ENCODE results near the gene ARL8A.

Gene ARL8A

DNA sequence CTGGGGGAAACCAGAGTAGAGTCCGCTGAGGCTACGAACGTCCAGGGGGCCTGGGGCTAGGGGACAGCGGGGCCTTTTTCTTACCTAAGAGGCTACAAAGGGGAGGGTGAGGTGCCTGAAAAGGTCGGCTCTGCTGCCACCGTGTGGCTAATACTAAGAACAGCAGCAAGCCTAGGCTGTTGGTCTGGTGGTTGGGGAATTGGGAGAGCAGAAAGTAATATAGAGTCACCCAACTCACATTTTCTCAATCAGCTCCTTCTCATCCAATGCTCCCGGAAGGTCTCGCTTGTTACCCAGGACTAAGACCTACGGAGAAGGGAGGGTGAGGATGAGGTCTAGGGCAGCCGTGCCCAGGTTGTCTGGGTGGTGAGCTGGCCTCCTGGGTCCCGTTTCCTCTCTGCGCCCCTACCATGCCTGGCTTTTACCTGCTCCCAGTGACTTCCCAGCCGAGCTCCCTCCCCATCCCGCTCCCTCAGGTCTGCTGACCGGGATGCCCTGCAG is 9.3 kb downstream of the ARL8A start:
- no peak for DNase-seq (ENCODE audit: low read depth, low spot score)

DNA sequence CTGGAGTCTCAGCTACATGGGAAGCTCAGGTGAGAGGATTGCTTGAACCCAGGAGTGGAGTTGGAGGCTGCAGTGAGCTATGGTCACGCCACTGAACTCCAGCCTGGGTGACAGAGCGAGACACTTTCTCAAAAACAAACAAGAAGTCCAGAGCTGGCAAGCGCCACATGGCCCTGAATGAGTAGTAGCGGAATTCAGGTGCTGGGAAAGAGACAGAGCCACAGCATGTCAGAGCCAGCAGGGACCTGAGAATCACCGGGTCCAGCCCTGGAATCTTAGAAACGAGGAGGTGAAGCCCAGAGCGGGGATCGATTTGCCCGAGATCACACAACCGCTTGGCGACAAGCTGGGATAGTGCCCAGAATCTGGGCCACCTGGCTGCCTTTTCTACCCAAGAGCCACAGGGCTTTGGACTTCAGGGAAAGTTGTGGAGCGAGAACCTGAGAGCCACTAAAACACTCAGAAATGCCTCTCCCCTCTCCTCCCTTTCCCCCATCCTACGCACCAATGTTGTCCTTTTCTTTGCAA is 9.8 kb downstream of the ARL8A start:
- no peak for DNase-seq (ENCODE audit: low read depth, low spot score)

DNA sequence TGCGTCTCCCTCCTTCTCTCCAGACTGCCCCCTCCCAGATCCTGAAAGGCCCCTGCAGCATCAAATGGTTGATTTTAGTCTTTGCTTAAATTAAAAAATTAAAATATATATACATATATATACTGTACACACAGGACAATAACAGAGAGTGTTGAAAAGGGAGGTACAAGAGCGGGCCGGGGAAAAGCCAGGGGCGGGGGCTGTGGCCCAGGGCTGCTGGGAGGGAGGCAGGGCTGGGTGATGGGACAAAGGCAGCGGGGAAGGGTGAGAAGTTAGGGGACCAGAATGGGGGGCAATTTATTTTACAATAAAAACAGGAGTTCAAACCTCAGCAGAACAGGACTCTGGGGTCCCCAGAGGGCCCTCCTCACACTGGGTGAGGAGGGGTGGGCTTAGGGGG is 10.5 kb downstream of the ARL8A start:
- no peak for DNase-seq (ENCODE audit: low read depth, low spot score)

DNA sequence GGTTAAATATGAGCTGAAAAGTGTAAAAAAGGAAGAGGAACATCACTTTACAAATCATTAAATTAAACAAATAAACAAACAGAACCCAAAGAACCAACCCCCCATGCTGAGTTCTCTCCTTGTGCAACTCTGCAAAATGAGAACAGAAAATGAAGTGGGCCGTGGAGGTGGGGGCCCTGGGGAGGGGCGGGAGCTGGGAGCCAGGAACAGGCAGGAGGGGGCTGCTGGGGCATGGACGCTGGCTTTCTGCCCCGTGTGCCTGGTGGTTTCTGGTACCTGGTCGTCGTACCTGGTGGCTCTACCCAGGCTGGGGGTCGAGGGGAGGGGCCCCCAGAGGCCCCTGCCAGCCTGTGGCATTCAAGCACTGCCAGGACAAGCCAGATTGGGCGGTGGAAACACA is 11.0 kb downstream of the ARL8A start:
- no peak for DNase-seq (ENCODE audit: low read depth, low spot score)

DNA sequence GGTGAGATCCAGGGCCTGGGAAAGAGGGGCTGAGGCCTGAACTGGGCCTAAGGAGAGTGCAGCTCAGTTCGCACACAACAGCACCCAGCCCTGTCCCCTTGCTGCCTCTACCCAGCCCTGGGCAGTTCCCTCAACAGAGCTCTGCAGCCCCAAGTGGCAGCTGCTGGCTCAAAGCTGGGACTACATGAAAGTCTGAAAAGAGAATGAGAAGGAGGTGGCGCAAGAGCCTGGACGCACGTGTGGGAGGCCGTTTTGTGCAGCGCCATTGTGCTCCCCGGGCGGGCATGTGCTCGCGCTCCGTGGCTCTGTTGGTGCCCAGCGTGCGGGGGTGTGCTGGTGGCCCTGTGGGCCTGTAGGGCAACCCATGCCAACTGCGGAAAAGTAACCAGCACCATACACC is 11.5 kb downstream of the ARL8A start:
- DNase-seq (ENCODE audit: low read depth, low spot score) = no peak

DNA sequence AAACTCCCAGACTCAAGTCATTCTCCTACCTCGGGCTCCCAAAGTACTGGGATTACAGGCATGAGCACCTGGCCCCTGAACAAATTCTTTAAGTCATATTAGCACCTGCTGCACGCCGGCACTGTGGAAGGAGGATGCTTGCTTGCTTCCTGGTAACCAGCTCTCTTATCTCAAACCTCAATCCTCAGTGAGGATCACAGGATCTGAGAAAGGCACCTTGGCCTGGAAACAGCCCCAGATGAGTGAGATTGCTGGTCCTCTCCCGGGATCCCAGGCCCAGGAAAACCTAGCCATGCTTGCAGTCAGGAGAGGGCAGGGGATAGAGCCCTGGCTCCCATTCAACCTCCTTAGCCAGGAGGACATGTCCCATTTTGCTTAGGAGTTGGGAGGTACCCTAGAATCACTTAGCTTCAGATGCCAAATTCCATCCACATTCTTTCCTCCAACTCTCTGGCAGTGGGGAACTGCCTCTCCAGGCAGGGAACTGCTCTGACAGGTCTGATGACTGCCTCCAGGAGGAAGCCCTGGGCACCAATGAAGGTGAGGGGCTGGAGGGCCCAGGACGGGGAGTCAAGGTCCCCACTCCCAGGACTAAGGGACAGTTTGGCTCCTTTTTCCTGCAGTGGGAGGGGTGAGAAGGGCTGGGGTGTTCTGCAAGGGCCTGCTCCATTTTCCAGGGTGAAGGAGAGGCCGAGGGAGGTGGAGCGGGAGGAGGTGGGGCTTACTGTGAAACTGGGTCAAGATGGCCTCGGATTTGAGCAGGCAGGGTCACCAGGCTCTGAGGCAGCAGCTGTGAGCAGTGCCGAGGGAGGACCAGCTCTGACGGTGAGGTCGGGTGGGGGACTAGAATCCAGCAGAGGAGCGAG is 12.3 kb downstream of the ARL8A start:
- DNase-seq (ENCODE audit: low read depth, low spot score) = no peak

DNA sequence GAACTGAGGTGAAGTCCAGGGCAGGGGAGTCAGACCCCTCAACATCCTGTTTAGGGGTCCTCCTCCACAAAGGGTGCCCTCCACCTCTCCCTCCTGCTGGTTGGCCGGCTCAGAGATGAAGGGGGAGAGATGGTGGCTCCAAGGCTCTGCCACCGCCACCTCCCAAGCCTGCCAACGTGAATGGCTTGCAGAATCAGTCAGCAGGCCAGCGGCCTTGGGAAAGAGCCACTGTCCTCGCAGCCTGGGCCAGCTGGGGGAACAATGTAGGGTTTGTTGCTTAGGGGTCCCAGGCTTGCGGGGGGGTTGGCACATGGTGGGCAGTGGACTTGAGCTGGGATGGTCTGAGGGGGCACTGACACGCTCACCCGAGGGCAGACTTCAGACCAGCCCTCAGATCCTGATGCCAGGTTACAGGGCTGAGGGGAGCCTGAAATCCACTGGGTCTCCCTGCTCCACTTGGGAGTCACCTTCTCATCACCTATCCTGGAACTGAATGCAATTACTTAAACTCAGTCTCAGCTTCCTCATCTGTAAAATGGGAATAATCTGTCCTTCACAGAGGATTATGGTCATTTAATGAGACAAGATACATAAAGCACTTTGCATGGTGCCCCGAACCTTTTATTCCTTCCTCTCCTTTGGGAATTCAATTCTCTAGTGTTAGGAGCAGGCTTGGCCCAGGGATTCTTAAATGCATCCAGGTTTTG is 13.6 kb downstream of the ARL8A start:
- no peak for DNase-seq (ENCODE audit: low read depth, low spot score)

DNA sequence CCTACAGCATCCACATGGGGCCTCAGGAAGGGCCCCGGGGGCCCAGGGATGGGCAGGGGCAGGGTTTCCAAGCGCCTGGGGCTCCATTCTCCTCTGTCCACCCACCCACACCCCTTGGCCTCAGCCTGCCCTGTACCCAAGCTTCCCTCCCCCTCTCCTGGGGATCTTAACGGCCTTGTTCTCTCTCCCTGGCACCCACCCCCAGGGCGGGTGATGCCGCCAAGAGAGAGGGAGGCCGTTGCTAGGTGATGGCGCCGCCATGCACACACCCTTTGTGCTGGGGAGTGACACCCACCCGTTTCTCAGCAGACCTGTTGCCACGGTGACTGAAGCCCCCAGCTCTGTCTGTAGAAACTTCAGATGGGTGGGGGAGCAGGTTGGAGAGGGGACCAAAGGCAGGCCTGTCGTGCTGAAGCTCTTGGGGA is 14.2 kb downstream of the ARL8A start:
- no peak for DNase-seq (ENCODE audit: low read depth, low spot score)

DNA sequence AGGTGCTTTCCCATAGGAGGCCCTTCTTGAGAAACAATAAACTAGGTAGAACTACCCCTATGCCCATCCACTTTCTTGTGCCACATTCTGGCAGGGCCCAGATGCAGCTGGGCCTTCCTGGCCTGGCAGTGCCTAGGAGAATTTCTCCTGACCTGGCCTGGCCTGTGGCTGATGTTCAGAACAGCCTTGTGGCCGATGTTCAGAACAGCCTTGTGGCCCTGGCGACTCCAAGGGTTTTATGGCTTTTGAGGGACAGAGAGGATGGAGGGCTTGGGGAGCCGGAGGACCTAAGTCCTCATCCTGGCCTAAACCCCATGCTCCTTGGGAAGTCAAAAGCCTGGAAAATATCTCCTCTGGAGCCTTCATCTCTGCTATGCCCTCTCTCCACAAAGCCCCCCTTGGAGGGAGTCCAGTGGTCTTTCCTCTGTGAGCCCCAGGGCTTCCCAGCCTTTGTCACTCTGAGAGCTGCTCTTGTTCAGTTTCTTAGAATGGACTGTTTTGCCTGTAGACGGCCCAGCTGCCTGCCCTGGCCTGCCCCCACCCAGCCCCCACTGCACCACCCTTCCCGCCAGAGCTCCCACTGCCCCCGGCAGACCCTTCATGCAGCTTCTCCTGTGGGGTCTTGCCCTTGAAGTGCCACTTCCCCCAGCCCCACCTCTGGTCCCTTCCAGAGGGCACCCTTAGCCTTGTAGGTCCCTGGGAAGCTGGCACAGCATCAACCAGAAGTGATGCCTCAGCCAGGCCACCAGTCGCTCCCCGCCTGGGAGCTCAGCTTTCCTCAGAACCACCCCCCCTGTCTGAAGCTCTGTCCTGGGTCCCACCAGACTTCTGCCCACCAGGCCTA is 14.9 kb downstream of the ARL8A start:
- DNase-seq (ENCODE audit: low read depth, low spot score) = no peak

DNA sequence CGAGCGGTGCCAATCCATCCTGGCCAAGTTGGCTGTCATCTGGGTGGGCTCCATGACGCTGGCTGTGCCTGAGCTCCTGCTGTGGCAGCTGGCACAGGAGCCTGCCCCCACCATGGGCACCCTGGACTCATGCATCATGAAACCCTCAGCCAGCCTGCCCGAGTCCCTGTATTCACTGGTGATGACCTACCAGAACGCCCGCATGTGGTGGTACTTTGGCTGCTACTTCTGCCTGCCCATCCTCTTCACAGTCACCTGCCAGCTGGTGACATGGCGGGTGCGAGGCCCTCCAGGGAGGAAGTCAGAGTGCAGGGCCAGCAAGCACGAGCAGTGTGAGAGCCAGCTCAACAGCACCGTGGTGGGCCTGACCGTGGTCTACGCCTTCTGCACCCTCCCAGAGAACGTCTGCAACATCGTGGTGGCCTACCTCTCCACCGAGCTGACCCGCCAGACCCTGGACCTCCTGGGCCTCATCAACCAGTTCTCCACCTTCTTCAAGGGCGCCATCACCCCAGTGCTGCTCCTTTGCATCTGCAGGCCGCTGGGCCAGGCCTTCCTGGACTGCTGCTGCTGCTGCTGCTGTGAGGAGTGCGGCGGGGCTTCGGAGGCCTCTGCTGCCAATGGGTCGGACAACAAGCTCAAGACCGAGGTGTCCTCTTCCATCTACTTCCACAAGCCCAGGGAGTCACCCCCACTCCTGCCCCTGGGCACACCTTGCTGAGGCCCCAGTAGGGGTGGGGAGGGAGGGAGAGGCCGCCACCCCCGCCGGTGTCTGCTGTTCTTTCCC is 16.5 kb downstream of the ARL8A start:
- DNase-seq (ENCODE audit: low read depth, low spot score) = no peak

DNA sequence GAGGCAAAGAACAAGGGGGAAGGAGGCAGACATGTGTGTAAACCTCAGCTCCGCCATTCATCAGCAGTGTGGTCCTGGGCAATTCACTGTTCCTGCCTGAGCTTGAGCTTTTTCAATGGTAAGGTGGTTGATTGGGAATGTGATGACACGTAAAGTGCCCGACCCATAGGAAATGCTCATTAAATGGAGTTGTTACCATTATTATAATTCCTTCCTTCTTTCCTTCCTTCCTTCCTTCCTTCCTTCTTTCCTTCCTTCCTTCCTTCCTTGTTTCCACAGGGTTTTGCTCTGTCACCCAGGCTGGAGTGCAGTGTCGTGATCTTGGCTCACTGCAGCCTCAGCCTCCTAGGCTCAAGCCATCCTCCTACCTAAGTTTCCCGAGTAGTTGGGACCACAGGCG is 17.5 kb downstream of the ARL8A start:
- no peak for DNase-seq (ENCODE audit: low read depth, low spot score)

DNA sequence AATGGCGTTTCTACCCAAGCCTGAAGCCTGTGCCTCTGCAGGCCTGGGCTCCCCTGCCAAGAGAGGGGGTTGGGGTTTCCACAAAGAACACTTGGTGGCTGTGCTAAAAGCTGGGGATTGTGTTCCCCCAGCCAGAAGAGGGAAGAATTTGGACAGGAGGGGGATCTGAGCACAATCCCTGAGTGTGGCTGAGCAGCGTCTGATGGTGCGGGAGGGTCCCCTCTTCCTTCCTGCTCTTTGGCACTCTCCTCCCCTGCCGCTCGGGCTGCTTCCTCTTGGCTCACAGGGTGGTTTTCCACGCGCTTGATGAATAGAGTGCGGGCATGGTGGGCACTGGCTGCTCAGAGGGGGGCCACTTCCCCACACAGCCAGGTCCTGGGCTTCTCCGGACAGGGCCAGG is 18.1 kb downstream of the ARL8A start:
- DNase-seq (ENCODE audit: low read depth, low spot score) = no peak

DNA sequence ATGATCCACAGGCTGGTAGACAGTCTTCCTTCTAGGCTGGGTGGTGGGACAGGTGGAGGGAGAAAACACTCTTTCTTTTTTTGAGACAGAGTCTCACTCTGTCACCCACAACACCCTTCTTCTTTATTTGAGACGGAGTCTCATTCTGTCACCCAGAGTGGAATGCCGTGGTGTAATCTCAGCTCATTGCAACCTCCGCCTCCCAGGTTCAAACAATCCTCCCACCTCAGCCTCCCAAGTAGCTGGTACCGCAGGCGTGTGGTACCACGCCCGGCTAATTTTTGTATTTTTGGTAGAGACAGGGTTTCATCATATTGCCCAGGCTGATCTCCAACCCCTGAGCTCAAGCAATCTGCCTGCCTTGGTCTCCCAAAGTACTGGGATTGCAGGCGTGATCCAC is 18.9 kb downstream of the ARL8A start:
- DNase-seq (ENCODE audit: low read depth, low spot score) = no peak

DNA sequence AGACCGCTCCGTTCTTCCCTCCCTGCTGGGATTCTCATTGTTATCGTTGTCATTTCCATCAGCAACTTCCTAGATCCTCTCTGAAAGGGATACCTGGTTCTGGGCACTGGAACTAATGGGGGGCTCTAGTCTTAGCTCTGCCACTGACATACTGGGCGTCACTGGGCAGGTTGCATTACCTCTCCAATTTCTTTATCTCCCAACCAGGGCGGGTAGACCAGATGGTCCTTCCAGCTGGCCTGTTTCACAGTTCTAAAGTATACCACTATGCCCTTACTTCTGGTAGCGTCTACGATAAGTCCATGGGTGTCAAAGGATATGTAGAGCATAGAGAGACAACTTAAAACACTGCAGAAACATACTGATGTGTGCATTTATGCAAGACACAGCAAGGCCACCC is 20.4 kb downstream of the ARL8A start:
- no peak for DNase-seq (ENCODE audit: low read depth, low spot score)

DNA sequence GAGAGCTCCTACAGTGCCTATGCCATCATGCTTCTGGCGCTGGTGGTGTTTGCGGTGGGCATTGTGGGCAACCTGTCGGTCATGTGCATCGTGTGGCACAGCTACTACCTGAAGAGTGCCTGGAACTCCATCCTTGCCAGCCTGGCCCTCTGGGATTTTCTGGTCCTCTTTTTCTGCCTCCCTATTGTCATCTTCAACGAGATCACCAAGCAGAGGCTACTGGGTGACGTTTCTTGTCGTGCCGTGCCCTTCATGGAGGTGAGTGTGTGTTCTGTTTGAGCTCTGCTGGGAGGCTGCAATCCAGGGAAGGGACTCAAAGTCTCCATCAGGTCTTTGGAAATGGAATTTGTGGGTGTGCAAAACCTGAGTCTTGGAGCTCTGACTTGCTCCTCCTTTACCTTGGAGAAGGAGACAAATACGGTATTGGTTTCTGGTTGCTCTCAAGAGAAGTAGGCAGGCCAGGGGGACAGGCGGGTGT is 21.2 kb downstream of the ARL8A start:
- no peak for DNase-seq (ENCODE audit: low read depth, low spot score)

DNA sequence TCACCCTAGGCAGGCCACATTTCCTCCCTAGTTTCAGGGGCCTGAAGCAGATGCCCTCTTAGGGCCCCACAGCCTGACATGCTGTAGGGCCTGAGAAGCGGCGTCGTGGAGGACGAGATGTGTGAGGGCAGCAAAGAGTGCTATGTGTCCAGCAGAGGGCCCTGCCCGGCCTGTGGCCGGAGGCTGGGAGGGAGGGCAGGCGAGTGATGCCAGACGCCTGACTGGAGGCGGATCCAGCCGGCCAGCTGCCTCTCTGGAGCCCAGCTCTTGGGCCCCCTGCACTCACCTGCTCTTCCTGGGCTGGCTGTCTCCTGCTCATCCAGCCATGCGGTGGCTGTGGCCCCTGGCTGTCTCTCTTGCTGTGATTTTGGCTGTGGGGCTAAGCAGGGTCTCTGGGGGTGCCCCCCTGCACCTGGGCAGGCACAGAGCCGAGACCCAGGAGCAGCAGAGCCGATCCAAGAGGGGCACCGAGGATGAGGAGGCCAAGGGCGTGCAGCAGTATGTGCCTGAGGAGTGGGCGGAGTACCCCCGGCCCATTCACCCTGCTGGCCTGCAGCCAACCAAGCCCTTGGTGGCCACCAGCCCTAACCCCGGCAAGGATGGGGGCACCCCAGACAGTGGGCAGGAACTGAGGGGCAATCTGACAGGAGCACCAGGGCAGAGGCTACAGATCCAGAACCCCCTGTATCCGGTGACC is 21.8 kb downstream of the ARL8A start, which contains the start of gene GPR37L1:
GPR37L1 (plus strand) TSS at position 279 of the 697 bp plus-strand sequence; CDS start at position 326, 47 bp downstream.
- no peak for DNase-seq (ENCODE audit: low read depth, low spot score)

DNA sequence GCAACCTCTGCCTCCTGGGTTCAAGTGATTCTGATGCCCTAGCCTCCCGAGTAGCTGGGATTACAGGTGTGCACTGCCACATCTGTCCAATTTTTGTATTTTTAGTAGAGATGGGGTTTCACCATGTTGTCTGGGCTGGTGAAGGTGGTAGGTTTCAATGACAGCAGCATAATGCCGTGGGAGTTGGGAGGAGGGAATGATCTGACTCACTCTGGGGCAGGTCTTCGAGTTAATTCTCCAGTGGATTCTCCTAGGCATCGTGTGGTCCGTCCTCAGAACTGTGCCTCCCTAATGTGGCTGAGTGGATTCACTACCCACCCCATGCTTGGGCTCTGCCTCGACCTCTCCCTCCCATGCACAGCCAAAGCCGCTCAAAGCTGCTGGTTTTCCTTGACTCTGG is 23.5 kb downstream of the ARL8A start:
- no peak for DNase-seq (ENCODE audit: low read depth, low spot score)

DNA sequence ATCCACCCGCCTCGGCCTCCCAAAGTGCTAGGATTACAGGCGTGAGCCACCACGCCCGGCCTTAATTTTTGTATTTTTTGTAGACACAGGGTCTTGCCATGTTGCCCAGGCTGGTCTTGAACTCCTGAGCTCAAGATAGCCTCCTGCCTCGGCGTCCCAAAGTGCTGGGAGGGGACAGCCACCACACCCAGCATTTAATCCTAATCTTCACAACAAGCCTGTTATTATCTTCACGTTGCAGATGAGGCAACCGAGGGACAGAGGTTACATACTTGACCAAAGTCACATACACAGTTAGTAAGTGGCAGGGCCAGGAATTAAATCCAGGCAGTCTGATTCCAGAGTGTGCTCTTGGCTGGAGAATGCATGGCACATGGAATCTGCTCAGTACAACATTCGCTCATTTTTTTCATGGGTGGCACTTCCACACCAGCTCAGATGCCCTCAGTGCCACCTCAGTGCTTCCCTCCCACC is 26.6 kb downstream of the ARL8A start:
- no peak for DNase-seq (ENCODE audit: low read depth, low spot score)

DNA sequence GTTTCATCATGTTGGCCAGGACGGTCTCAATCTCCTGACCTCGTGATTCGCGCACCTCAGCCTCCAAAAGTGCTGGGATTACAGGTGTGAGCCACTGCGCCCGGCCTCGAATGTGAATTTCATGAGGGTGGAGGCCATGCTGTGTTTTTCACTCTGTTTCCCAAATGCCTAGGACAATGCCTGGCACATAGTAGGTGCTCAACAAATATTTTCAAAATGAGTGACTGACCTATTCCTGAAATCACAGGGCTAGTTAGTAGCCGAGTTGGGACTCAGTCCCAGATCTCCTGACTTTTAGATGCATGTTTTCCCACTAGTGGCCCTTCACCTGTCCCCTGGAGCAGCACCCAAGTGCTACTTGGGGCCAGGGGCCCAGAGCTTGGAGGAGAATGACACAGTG is 28.2 kb downstream of the ARL8A start:
- no peak for DNase-seq (ENCODE audit: low read depth, low spot score)

All from iPS DF 19.7 (cell line).